IPS-18c (cell line): ENCODE results near the gene TJP1.
"Not testable (repeated sequence)": the region's sequence is repeated elsewhere in the genome, so short reads cannot be mapped to it uniquely, and the experiment has no call there.

Experiments used
- H3K4me3 ChIP-seq: 2 replicates; pipeline ENCODE4 v1.7.0; 2013; ENCODE audit warnings: low read depth, mild to moderate bottlenecking, low read length, moderate library complexity; ENCODE audit not compliant: insufficient read depth
- H3K9me3 ChIP-seq: one replicate; pipeline ENCODE4 v1.6.1; 2013; ENCODE audit warnings: mild to moderate bottlenecking, low read length, moderate library complexity; ENCODE audit not compliant: control insufficient read depth, insufficient read depth

Gene TJP1

GRCh38 chr15:29740692-29741311 is 81.5 kb downstream of the TJP1 start:
- H3K4me3 ChIP-seq, result no peak overlapping the region
- H3K9me3 ChIP-seq, result no peaks in the 10 kb centered on the region

- Histone ChIP-seq H3K4me3 (no peak overlapping the region), H3K9me3 (no peaks in the 10 kb centered on the region)
These were observed 85.6 kb downstream of the TJP1 start for GRCh38 chr15:29736744-29737020.

GRCh38 chr15:29736012-29736743 is 86.1 kb downstream of the TJP1 start:
- H3K4me3 ChIP-seq, result no peak overlapping the region
- no peaks in the 10 kb centered on the region for H3K9me3 ChIP-seq

- H3K9me3 ChIP-seq, result no peaks in the 10 kb centered on the region
- no peak overlapping the region for H3K4me3 ChIP-seq
These were observed 87.2 kb downstream of the TJP1 start for GRCh38 chr15:29734917-29735572.

- Histone ChIP-seq H3K9me3 (no peaks in the 10 kb centered on the region), H3K4me3 (no peak overlapping the region)
These were observed 90.4 kb downstream of the TJP1 start for GRCh38 chr15:29731865-29732264.

- not testable (repeated sequence) for H3K9me3 ChIP-seq, H3K4me3 ChIP-seq
These were observed 91.8 kb downstream of the TJP1 start for GRCh38 chr15:29730471-29730870.

GRCh38 chr15:29728418-29728817 is 93.8 kb downstream of the TJP1 start:
- Histone ChIP-seq H3K4me3 (no peak overlapping the region), H3K9me3 (no peaks in the 10 kb centered on the region)

- Histone ChIP-seq H3K4me3 (no peak overlapping the region), H3K9me3 (no peaks in the 10 kb centered on the region)
These were observed 94.4 kb downstream of the TJP1 start for GRCh38 chr15:29727871-29728270.

GRCh38 chr15:29726553-29726952 is 95.7 kb downstream of the TJP1 start:
- Histone ChIP-seq H3K9me3 (no peaks in the 10 kb centered on the region), H3K4me3 (no peak overlapping the region)

GRCh38 chr15:29724026-29724425 is 98.2 kb downstream of the TJP1 start:
- H3K9me3 ChIP-seq, result no peaks in the 10 kb centered on the region
- no peak overlapping the region for H3K4me3 ChIP-seq

- H3K4me3 ChIP-seq, result no peak overlapping the region
- H3K9me3 ChIP-seq, result no peaks in the 10 kb centered on the region
These were observed 108.5 kb downstream of the TJP1 start for GRCh38 chr15:29713784-29714183.

- no peaks in the 10 kb centered on the region for H3K9me3 ChIP-seq
- no peak overlapping the region for H3K4me3 ChIP-seq
These were observed 110.0 kb downstream of the TJP1 start for GRCh38 chr15:29712149-29712885.

GRCh38 chr15:29711531-29711930 is 110.7 kb downstream of the TJP1 start:
- no peaks in the 10 kb centered on the region for H3K9me3 ChIP-seq
- H3K4me3 ChIP-seq, result no peak overlapping the region

- no peak overlapping the region for H3K4me3 ChIP-seq
- no peaks in the 10 kb centered on the region for H3K9me3 ChIP-seq
These were observed 113.7 kb downstream of the TJP1 start for GRCh38 chr15:29708519-29708918.

- Histone ChIP-seq H3K4me3 (no peak overlapping the region), H3K9me3 (no peaks in the 10 kb centered on the region)
These were observed 117.2 kb downstream of the TJP1 start for GRCh38 chr15:29704950-29705597.

- no peaks in the 10 kb centered on the region for H3K9me3 ChIP-seq
- H3K4me3 ChIP-seq, result no peak overlapping the region
These were observed 121.1 kb downstream of the TJP1 start for GRCh38 chr15:29701151-29701550.

GRCh38 chr15:29700296-29700695 is 122.0 kb downstream of the TJP1 start:
- no peaks in the 10 kb centered on the region for H3K9me3 ChIP-seq
- no peak overlapping the region for H3K4me3 ChIP-seq
